ENCODE measurements around the gene GSTM3.
A peak's percentile ranks its signal among the peaks of the same experiment; 100 is the strongest.
"Not testable (repeated sequence)": the region's sequence is repeated elsewhere in the genome, so short reads cannot be mapped to it uniquely, and the experiment has no call there.

The GSTM3 gene

DNA sequence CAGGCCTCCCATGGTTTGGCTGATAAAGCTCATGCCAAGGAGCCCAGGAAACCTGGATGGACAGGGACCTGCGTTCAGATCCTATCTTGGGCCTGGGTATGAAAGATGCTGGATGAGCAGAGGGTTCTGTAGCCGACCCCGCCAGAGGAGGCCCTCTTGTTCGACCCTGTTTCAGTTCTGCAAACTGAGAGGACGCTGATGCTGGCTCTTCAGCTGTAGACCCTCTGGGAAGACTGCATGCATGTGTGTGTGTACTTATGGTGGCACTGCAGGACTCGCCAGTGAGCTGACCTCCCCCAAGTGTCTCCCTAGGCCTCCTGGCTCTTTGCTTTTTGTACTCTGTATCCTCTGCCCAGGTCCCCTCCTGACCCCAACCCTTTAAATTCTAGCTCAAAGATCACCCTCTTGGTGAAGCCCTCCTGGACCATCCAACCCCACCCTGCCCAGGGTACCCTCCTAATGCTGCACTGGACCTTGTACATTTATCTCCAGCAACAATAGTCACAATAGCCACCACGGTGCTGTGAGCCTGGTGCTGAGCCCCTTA lies 21.3 kb upstream of the GSTM3 start:
- no peak for DNase-seq (ENCODE audit: low read depth)

DNA sequence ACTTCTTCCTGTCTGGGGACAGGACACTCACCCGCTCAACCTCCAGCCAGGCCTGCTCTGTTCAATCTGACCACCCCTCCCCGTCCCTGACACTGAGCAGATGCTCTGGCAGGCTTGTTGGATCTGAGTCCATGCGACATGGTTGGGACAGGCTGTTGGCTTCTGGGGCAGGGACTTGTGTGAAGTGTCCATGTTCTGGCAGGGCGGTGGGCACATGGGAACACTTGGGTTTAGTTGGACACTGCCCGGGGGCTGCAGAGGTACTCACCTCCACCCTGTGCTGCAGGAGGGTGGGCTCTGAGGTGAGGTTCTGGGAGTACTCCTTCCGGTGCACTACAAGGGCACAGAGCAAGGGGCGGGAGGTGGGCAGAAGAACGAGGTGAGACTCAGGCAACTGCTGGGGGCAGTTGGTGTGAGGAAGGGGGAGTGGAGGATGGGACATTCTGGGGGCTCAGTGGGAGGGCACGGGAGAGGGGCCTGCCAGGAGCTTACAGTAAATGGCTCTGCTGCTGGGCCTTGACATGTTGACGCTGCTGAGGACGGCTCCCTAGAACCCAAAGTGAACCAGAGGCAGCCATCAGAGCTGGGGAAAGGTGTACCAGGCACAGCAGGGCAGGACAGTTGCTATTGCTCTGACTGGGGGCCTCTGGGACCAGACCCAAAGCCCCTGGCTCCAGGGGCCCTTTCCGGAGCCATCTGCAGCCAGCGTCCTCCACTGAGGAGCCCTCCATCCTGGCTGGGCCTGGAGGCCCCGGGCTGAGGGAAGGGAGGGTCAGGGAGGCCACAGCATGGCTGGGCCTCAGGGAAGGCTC lies 20.6 kb upstream of the GSTM3 start:
- DNase-seq (ENCODE audit: low read depth): no peak

DNA sequence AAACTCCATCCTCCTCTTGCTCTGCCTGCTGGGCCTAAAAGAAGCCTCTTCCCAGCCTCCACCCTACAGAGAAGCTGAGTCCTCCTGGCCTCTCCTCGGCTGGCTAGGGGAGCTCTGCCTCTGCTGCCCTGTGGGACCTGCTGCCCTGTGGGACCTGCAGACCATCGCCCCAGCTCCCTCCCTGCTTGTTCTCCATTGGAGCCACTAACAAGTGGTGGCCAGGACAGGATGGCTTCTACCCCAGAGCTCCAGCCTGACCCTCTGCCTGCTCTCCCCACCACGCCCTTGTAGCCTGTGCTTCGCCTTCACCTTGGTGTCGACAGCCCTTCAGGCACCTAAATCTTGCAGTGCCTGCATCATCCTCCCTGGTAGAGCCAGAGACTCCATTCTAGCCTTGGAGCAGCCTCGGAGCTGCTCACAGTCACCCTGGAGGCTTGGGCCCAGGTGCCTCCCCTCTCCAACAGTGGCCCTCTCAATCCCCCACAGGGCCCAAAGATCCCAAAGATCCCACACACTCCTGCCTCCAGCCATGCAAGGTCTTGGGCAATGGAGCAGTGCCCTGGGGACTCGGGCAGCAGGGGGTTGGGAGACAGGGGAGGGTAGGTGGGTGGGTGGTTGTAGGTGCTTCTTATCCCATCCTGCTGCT lies 19.9 kb upstream of the GSTM3 start:
- no peak for DNase-seq (ENCODE audit: low read depth)

DNA sequence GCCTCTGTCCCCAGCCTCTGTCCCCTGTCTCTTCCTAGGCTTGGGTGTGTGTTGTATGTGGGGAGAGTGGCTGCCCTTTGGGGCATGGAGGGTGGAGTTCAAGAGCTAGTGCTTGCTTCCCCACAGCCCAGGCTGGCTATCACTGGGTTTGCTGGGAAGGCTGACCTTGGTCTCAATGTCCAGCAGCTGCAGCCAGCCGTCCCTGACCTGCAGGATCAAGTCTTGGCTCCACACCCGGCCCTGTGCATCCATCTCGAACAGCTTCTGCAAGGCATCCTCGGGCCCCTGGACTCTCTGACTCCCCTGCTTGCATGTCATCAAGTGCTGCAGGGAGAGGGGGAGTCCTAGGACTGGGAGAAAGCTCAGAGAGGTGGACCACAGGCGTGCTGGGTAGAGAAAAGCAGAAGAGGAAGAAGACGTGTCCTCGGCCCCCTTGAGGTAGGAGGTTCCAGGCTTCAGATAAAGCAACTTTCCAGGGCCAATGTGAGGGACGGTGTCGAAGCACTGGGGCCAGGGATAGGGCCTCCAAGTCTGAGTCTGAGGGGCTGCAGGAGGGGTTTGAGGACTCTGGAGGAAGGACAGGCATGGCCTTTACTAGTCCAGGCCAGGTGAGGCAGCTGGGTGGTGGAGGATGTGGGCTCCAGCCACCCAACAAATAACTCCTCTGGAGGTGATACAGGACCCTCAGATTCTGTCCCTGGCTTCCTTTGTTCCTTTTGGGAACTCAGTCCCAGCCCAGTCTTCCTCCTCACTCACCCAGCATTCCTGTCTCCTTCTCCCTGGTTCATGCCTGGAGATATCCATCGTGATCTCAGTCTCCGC lies 18.9 kb upstream of the GSTM3 start:
- DNase-seq (ENCODE audit: low read depth): no peak

DNA sequence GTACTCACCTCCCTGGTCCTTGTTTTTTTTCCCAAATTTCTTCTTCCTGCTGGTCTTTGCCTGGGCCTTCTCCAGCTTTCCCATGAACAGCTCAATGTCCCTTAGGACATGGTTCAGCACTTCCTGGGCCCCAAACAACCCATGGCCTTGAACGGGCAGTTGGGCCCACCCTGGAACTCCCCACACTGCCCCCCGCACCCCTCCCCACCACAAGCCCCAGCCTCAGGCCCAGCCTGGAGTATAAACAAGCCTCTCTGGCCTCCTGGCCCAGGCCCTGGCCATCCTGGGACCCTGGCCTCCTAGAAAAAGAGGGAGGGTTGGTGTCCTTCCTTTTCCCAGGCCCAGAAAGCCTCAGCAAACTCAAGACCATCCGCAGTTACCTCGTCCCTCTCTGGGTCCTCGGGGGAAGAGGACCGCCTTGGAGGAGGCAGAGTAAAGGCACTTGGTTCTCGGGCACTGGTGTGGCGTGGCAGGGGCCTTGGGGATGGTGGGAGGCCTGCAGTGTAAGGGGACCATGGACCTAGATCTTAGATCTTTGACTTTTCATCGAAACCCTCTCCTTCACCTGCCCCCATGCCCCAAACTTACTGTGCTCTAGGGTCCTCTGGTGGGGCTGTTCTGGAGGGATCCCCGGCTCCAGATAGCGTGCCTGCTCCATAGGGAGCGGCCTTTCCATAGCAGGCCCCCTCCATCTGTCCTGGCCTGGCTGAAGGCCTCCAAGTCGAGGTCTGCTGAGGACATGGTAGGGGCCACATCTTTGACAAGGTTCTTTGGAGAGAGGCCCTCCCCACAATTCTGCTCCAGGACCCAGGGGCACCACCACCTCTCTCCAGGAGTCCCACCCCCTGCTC lies 17.3 kb upstream of the GSTM3 start:
- DNase-seq (ENCODE audit: low read depth): no peak

DNA sequence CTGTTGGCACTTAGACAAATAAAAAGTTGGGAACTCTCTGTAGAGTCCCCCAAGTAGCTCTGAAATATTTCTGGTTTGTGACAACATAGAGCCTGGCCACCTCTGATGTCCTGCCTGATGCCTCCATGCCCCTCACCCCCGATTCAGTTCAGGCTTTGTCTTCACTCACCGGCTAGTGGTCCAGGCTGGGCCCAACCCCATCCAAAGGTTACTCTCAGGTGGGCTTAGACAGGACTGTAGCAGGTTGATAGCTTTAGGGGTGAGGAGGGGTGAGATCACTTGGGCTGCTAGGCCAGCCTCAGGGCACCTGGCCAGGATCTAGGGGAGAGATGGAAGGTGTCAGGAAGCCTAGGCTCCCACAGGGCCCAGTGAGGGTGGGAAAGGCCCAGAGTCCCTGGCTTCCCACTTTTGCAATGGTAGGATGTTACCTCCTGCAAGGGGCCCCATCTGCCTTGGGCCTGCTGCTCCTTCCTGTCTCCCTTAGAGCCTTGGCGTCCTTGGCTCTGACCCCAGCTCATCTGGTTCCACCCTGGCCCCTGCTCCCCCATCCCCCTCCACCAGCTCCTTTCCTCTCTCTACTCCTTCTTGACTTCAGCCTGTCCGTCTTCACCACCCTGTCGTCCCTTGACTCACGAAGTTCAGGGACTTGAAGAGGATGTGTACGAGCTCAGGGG lies 16.1 kb upstream of the GSTM3 start:
- DNase-seq (ENCODE audit: low read depth): no peak

DNA sequence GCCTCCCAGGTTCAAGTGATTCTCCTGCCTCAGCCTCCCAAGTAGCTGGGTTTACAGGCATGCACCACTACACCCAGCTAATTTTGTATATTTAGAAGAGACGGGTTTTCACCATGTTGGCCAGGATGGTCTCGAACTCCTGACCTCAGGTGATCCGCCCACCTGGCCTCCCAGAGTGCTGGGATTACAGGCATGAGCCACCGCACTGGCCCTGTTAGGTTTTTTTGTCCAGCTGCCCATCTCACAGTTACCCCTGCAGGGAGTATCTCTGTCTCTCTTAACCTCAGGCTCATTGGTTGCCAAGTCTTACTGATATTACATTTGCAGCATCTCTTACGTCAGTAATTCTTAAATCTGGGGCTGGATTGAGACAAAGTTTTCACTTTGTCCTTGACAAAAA lies 15.5 kb upstream of the GSTM3 start:
- not testable (repeated sequence) for DNase-seq (ENCODE audit: low read depth)

DNA sequence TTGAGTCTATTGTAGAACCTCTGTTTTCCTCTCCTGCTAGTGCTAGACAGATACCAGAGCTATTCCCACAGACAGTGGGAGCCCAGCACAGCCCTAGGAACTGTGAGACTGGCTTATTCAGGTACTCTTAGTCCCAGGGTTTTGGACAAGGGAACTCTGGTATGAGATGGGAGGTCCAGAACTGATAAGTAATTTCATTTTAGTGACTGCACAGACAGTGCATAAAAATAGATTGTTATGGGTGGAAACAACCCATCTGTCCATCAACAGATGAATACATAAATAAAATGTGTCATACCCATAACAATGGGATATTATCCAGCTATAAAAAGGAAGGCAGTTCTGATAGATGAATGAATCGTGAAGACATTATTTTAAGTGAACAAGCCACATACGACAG lies 13.9 kb upstream of the GSTM3 start:
- DNase-seq (ENCODE audit: low read depth): no peak

DNA sequence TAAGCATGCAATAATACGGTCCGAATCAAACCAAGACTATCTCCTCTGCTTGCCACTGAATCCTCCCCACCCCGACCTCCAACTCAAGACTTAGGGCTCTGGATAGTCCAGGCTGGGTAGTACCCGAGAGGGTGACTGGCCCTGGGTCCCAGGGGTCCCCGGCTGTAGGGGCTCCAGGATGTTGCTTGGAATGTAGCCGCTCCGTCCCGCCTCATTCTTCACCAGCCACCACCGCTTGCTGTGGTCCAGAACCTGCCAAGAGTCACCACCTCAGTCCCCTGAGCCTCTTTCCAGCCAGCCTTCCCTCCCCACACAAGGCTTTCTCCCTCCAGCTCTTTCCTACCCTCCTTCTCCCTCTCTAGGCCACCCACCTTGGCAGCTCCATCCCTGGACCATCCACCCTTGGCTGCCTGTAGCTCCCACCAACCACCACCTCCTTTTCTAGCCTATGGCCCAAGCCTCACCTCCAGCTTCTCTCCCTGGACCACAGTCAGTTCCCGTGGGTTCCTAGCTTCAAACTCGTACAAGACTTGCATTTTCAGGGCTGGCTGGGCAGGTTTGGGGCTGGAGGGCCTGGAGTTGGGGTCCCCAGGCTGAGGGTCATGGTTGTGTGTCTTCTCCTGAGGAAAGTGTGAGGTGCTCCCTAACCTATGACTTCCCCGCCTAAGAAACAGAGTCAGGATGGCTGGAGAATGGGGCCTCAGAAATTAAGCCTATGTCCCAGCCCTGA lies 10.9 kb upstream of the GSTM3 start:
- DNase-seq (ENCODE audit: low read depth): no peak

DNA sequence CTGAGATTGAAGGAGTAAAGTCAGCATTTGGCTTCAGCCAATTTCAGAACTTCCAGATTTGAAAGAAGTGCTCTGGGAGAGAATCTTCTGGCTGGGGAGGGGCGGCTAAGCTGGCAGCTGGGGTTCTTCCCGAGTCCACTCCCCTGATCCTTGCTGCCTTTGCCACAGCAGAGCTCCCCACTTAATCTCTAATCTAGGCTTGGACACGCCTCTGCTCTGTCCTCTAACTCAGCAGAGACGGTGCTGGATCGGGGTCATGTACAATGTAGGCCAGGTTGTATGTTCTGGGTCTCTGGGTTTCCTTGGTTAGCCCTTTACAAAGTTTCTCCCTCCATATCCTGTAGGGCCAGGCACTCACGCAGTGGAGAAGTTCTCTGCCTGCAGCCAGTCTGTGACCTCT lies 10.1 kb upstream of the GSTM3 start:
- DNase-seq (ENCODE audit: low read depth): no peak

DNA sequence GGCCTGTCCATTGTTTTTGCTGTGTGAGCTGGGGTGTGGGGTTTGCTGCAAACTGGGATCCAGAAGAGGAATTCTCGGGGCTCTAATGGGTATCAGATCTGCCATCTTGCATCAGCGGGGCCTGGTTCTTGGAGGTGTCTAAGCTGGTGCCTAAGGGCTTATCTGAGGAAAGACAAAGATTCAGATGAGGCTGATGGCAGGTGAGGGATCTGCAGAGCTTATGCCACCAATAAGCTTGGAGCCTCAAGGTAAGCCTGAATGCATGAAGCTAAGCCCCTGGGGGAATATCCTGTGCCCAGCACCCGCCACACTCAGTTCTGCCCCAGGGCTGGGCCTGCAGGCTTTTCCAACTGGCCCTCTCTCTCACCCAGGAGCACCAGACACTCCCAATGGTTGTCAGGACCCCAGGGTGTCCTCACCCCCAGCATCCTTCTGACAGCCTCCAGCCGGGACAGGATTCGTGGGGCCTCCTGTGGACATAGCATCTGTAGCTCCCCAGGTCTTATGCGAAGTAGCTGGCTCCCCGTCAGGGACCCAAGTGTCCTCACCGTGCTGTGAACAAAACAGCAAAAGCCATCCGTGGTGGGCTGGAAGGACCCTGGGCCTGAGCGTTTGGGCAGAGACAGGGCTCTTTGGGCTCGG lies 9.5 kb upstream of the GSTM3 start:
- DNase-seq (ENCODE audit: low read depth): no peak

DNA sequence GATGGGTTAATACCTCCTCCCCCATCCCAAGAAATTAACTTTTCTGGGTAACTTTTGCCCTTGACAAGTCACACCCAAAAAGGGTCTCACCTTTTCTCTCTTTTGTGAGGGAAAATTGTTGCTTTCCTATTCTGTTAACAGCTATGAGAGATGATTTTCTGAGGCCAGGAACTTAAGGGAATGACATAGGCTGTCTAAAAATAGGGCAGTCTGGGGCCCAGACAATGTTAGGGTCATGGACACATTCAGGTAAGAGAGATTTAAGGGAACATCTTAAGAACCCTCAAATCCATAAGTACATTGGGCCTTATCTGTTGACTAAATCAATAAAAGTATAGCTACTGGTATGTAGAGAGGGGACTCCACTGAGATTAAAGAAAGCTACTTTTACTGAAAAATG lies 8.4 kb upstream of the GSTM3 start:
- DNase-seq (ENCODE audit: low read depth): no peak

DNA sequence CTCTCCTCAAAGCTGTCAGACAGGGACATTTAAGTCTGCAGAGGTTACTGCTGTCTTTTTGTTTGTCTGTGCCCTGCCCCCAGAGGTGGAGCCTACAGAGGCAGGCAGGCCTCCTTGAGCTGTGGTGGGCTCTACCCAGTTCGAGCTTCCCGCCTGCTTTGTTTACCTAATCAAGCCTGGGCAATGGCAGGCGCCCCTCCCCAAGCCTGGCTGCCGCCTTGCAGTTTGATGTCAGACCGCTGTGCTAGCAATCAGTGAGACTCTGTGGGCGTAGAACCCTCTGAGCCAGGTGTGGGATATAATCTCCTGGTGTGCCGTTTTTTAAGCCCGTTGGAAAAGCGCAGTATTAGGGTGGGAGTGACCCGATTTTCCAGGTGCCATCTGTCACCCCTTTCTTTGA lies 7.5 kb upstream of the GSTM3 start:
- DNase-seq (ENCODE audit: low read depth): not testable (repeated sequence)

DNA sequence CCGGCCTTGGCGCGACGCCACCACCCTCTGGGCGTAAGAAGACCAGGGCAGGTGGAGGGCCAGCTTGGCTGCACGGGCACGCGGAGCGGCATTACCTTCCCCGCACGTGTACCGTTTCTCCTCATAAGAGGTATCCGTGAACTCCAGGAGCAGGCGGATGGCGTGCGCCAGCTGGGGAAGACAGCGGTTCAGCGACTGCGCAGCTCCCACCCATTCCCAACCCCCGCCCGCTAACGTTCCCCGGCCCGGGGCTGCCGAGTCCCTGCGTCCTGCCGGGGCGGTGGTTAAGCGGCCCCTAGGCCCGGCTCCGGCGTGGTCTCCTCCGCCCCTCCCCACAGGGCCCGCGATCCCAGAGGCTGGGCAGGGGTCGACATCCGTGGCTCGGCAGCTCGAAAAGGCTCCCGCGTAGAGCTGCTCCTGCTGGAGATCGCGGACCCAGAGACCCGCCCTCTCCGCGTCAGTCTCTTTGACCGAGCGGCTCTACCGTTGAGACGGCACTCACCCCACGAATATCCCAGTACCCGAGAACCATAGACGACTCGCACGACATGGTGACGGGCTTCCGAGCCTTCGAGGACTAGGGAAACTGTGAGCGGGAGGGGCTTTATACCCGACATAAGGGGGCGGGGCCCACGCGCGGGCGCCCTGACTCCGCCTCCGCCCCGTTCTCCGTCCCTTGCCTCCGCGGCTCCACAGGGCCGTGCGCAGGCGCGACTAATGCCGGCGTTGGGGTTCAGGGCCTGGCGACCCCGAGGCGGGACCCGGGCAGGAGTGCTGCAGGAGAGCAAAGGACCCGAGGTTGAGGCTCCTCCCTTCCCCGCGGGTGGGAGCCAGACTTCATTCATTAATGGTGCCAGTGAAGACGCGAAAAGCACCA lies 862 bp downstream of the GSTM3 start:
- peak; percentile 36 for DNase-seq (ENCODE audit: low read depth)

DNA sequence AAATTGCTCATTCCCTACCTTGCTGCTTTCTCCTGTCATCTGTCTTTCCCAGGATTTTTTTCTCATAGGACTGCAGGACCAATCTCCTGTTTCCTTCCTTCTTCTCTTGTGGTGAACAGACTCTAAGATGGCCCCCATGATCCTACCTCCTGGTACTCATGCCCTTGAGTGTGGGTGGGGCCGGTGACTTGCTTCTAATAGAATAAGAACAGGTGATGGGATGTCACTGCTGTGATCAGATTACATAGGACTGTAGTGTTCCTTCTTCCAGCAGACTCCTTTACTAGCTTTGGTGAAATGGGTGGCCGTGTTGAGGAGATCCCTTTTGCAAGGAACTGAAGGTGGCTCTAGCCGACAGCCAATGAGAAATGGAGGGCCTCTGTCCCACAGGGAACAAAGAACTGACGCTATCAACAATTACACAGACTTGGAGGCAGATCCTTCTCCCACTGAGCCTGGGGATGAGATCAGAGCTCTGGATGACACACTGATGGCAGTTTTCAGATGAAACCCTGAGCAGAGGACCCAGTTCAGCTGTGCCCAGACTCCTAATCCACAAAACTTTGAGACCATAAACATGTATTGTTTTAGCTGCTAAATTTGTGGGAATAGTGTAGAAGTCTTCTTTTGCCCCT lies 7.5 kb downstream of the GSTM3 start:
- DNase-seq (ENCODE audit: low read depth): no peak

DNA sequence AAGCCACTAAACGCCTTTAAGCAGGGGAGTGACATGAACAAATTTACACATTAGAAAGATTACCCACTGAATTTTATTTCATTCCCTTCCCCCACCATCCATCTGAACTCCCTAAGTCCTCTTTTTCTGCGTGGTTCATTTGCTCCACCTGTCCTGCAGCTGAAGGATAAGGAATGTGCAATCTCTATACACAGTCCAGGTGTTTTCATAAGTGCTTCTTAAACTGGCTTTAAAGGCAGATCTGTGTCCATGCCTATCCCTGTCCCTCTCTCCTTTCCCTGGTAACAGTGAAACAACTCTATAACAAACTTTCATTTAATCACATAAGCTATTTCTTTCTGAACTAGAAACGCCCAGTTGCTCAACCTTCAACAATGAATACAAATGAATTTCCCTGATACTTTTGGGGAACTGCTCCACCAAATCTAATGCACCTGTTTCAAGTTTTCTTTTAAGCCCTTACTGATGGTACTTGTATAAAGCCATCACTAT lies 8.4 kb downstream of the GSTM3 start:
- DNase-seq (ENCODE audit: low read depth): no peak

DNA sequence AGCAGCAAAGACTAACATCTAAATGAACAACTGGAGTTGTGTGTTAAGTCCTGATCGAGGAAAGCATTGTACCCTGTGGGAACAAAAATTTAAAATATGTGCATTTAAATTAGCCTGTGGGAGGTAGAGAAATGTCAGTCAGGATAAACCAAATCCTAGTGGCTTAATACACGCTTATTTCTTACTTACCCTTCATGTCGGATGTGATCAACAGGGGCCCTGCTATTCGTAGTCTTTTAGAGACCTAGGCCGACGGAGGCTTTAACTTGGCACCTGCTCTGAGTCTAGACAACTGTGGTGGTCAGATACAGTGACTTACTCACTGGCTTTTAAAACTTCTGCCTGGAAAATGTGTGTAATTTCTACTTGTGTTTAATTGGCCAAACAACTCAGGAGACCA lies 10.2 kb downstream of the GSTM3 start:
- no peak for DNase-seq (ENCODE audit: low read depth)

DNA sequence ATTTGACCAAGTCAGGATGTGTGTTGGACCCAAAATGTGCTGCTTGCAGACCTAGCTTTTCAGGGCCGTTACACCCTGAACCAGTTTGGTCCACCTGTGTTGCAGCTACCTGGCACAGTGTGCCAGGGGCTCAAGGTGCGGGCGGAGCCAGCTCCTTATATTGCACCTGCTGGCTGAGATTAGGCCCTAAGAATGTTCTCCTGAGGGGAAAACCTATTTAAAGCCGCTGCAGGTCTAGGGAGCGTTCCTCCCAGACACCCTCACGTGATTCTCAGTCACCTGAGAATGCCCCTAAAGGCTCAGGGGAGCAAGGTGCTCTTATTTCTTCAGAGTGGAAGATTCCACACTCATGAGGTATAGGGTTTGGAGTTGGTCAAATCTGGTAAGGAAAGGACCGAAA lies 12.0 kb downstream of the GSTM3 start:
- DNase-seq (ENCODE audit: low read depth): no peak

All from HS-5 (cell line).